Measurements from ENCODE around the gene B3GNT7.

B3GNT7 gene

GRCh38 chr2:231411237-231411636 is 15.7 kb downstream of the B3GNT7 start:
- no peak for DNase-seq (ENCODE audit: extremely low read depth, low read depth)
- TF ChIP-seq, protein P1, sequence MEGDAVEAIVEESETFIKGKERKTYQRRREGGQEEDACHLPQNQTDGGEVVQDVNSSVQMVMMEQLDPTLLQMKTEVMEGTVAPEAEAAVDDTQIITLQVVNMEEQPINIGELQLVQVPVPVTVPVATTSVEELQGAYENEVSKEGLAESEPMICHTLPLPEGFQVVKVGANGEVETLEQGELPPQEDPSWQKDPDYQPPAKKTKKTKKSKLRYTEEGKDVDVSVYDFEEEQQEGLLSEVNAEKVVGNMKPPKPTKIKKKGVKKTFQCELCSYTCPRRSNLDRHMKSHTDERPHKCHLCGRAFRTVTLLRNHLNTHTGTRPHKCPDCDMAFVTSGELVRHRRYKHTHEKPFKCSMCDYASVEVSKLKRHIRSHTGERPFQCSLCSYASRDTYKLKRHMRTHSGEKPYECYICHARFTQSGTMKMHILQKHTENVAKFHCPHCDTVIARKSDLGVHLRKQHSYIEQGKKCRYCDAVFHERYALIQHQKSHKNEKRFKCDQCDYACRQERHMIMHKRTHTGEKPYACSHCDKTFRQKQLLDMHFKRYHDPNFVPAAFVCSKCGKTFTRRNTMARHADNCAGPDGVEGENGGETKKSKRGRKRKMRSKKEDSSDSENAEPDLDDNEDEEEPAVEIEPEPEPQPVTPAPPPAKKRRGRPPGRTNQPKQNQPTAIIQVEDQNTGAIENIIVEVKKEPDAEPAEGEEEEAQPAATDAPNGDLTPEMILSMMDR (IDR thresholded peaks at IDR 0.05; ENCODE audit: low read depth, low read length): no peak

- peak; percentile 51 for DNase-seq (ENCODE audit: extremely low read depth, low read depth)
- TF ChIP-seq, protein P1 (IDR thresholded peaks at IDR 0.05; ENCODE audit: low read depth, low read length): peak; percentile 95
Measured at GRCh38 chr2:231411831-231412617, 16.5 kb downstream of the B3GNT7 start.

DNA sequence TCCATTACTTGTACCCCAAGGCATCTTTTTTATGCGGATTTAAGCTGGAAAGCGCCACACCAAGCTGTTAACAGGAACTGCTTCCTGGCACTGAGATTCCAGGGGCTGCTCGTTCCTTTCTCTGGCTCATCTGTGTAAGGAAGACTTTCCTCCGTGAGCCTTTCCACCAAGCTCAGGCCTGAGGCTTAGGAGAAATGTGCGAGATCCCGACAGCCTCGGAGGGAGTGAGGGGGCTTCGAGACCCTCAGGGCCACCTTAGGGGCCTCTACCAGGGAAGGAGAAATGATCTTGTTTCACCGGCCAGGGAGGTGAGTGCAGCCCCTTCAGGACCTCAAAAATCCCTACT is 17.1 kb downstream of the B3GNT7 start:
- no peak for DNase-seq (ENCODE audit: extremely low read depth, low read depth)
- TF ChIP-seq, protein P1 (IDR thresholded peaks at IDR 0.05; ENCODE audit: low read depth, low read length): no peak

DNA sequence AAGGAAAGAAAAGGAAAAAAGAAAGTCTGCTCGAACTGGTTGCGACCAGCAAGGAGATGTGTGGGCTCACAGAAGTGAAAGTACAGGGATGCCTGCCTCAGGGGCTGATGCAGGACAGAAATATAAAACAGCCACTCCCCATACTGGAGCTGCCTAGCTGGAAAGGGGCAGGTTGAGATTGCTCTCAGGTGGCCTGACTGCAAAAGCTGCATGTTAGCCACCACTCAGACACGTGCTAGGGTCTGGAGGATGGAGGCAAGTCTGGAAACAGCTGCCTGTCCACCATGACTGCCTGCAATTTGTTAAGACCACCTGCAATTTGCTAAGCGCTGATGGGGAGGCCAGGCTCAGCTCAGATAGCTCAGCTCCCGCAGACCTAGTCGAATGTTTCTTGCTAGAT is 17.9 kb downstream of the B3GNT7 start:
- DNase-seq (ENCODE audit: extremely low read depth, low read depth): no peak
- TF ChIP-seq, protein P1 (IDR thresholded peaks at IDR 0.05; ENCODE audit: low read depth, low read length): no peak

DNA sequence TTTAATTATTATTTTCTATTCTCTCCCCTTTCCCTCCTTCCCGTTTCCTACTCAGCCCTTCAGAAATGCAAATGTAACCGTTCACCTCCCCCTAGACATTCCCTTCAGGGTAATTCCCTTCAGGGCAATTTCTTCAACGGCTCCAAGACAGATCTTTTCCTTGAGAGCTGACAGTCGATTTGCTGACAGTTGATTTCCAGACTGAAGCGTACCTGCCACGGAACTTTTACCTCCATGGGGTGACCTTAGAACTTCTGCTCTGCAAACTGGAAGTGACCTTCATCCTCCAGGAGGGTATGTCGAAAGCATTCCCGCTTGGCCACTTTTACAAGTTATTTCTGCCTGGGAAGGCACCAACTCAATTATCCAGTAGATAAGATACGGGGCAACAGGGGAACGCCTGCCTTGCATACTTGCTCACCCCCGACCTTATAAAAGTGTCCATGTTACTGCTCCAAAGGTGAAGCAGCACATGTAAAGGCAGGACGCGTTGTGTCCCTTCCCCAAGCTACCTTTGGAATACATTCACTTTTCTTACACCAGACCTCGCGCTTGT is 18.5 kb downstream of the B3GNT7 start:
- TF ChIP-seq, protein P1 (IDR thresholded peaks at IDR 0.05; ENCODE audit: low read depth, low read length): no peak

DNA sequence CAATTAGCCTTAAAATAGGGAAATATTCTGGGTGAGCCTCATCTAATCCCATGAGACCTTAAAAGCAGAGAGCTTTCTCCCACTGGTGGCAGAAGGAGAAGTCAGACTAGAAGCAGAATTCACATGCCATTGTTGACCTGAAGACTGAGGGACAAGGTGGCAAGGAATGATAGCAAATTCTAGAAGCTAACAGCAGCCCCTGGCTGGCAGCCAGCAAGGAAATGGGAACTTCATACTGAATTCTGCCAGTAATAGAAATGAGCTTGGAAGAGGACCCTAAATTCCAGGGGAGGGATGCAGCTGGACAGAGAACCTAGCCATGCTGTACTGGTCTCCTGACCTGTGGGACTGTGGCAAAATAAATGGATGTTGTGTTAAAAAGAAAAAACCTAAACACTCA is 19.5 kb downstream of the B3GNT7 start:
- TF ChIP-seq, protein P1 (IDR thresholded peaks at IDR 0.05; ENCODE audit: low read depth, low read length): no peak
- DNase-seq (ENCODE audit: extremely low read depth, low read depth): no peak

More for the DNA sequence above, 18.5 kb downstream of the B3GNT7 start:
- no peak for DNase-seq (ENCODE audit: extremely low read depth, low read depth)

GRCh38 chr2:231418820-231419640 is 23.5 kb downstream of the B3GNT7 start:
- no peak for DNase-seq (ENCODE audit: extremely low read depth, low read depth)
- TF ChIP-seq, protein P1 (IDR thresholded peaks at IDR 0.05; ENCODE audit: low read depth, low read length): no peak

Data from AG09319 (cell line).